Trophoblast cell (in vitro differentiated cells and primary cell): ENCODE measurements around the gene RNU11.
"Not testable (repeated sequence)": the region's sequence is repeated elsewhere in the genome, so short reads cannot be mapped to it uniquely, and the experiment has no call there.

ENCODE experiments used
- DNase-seq, 2 donors: peaks; one replicate each; pipeline ENCODE4 v3.0.0-alpha.2; 2016
- H2AFZ ChIP-seq: 2 replicates; pipeline ENCODE4 v1.6.1; 2013; ENCODE audit warnings: low read length, moderate library complexity, mild to moderate bottlenecking; ENCODE audit not compliant: insufficient read depth, poor library complexity
- H2AK5ac ChIP-seq: 2 replicates; pipeline ENCODE4 v1.6.1; 2013; ENCODE audit warnings: mild to moderate bottlenecking, low read length
- H2BK120ac ChIP-seq: 2 replicates; pipeline ENCODE4 v1.6.1; 2013; ENCODE audit warnings: low read length, mild to moderate bottlenecking, moderate library complexity; ENCODE audit not compliant: insufficient read depth, poor library complexity
- H2BK12ac ChIP-seq: 2 replicates; pipeline ENCODE4 v1.6.1; 2013; ENCODE audit warnings: mild to moderate bottlenecking, low read length, moderate library complexity
- H2BK5ac ChIP-seq: 2 replicates; pipeline ENCODE4 v1.6.1; 2013; ENCODE audit warnings: low read length, low read depth, moderate library complexity, mild to moderate bottlenecking; ENCODE audit not compliant: poor library complexity
- H3K14ac ChIP-seq: 2 replicates; pipeline ENCODE4 v1.6.1; 2013; ENCODE audit warnings: mild to moderate bottlenecking, low read length
- H3K18ac ChIP-seq: 2 replicates; pipeline ENCODE4 v1.6.1; 2013; ENCODE audit warnings: mild to moderate bottlenecking, low read length
- H3K23ac ChIP-seq: 2 replicates; pipeline ENCODE4 v1.6.1; 2013; ENCODE audit warnings: low read length
- H3K27ac ChIP-seq: 2 replicates; pipeline ENCODE4 v1.5.1; 2013; ENCODE audit warnings: low read depth, mild to moderate bottlenecking, inconsistent platforms, low read length, moderate library complexity
- H3K27me3 ChIP-seq: 2 replicates; pipeline ENCODE4 v1.6.1; 2013; ENCODE audit warnings: inconsistent platforms, mild to moderate bottlenecking, low read length, moderate library complexity; ENCODE audit not compliant: insufficient read depth
- H3K36me3 ChIP-seq, 2 experiments: 1 replicate in 1 of 2; 2 replicates in 1 of 2; pipeline ENCODE4 v1.6.1; 2013; ENCODE audit warnings: low read length in 2 of 2, mild to moderate bottlenecking in 2 of 2, moderate library complexity in 1 of 2; ENCODE audit not compliant: insufficient read depth in 2 of 2, control insufficient read depth in 1 of 2
- H3K4ac ChIP-seq: 2 replicates; pipeline ENCODE4 v1.6.1; 2013; ENCODE audit warnings: low read depth, mild to moderate bottlenecking, low read length, moderate library complexity
- H3K4me1 ChIP-seq, 2 experiments: 1 replicate in 1 of 2; 2 replicates in 1 of 2; pipeline ENCODE4 v1.6.1; 2013; ENCODE audit warnings: low read length in 2 of 2, mild to moderate bottlenecking in 2 of 2, moderate library complexity in 1 of 2; ENCODE audit not compliant: insufficient read depth in 2 of 2, control insufficient read depth in 1 of 2
- H3K4me2 ChIP-seq: 2 replicates; pipeline ENCODE4 v1.6.1; 2013; ENCODE audit warnings: inconsistent platforms, mild to moderate bottlenecking, low read length, moderate library complexity
- H3K4me3 ChIP-seq: 2 replicates; pipeline ENCODE4 v1.5.1; 2013; ENCODE audit warnings: mild to moderate bottlenecking, low read depth, low read length, inconsistent platforms
- H3K79me1 ChIP-seq: one replicate; pipeline ENCODE4 v1.6.1; 2013; ENCODE audit warnings: low read length
- H3K79me2 ChIP-seq: 2 replicates; pipeline ENCODE4 v1.6.1; 2013; ENCODE audit warnings: low read length, mild to moderate bottlenecking; ENCODE audit not compliant: control insufficient read depth, insufficient read depth, poor library complexity
- H3K9ac ChIP-seq: 2 replicates; pipeline ENCODE4 v1.6.1; 2013; ENCODE audit warnings: mild to moderate bottlenecking, low read length
- H3K9me3 ChIP-seq: 2 replicates; pipeline ENCODE4 v1.6.1; 2013; ENCODE audit warnings: low read depth, mild to moderate bottlenecking, control low read depth, inconsistent platforms, low read length; ENCODE audit not compliant: insufficient read depth
- H4K12ac ChIP-seq: 2 replicates; pipeline ENCODE4 v1.6.1; 2013; ENCODE audit warnings: low read depth, mild to moderate bottlenecking, low read length, moderate library complexity
- H4K8ac ChIP-seq: 2 replicates; pipeline ENCODE4 v1.6.1; 2013; ENCODE audit warnings: low read depth, mild to moderate bottlenecking, low read length, moderate library complexity
- H4K91ac ChIP-seq: one replicate; pipeline ENCODE4 v1.6.1; 2013; ENCODE audit warnings: low read depth, mild to moderate bottlenecking, low read length, moderate library complexity
- WGBS: extraction: QIAGEN DNeasy Blood & Tissue Kit; methylation state at CpG from one replicate; pipeline ENCODE4 v1.1.7; 2013; ENCODE audit warnings: missing lambda C conversion rate; ENCODE audit not compliant: insufficient read length, insufficient coverage; ENCODE audit errors: extremely low coverage; 5-methylcytosine and 5-hydroxymethylcytosine counted together

The RNU11 gene

GRCh38 chr1:28644494-28644893 lies 3.9 kb upstream of the RNU11 start:
- no peak overlapping the region for H3K4me2 ChIP-seq
- H3K18ac ChIP-seq = no peak overlapping the region
- peak overlapping the region; percentile 50 for H4K8ac ChIP-seq
- DNase-seq = no peak
- no peaks in the 10 kb centered on the region for H3K36me3 ChIP-seq
- H2BK12ac ChIP-seq = peak overlapping the region; percentile 66
- H3K79me1 ChIP-seq = peaks cover 16% of the 10 kb centered on the region
- no peak overlapping the region for H3K23ac ChIP-seq
- peaks cover 10% of the 10 kb centered on the region for H3K79me2 ChIP-seq
- H2BK120ac ChIP-seq = no peak overlapping the region
- H3K9me3 ChIP-seq = no peaks in the 10 kb centered on the region
- no peak overlapping the region for H3K14ac ChIP-seq
- H2AFZ ChIP-seq = no peak overlapping the region
- no peak overlapping the region for H3K4me3 ChIP-seq
- no peak overlapping the region for H3K9ac ChIP-seq
- H3K4me1 ChIP-seq = peaks cover 5 to 10% of the 10 kb centered on the region in 2 experiments
- H2BK5ac ChIP-seq = no peak overlapping the region
- H4K91ac ChIP-seq = no peak overlapping the region
- no peaks in the 10 kb centered on the region for H3K27me3 ChIP-seq
- no CpG with 5 or more reads among the region's 3 CpGs for WGBS
- H3K27ac ChIP-seq = no peak overlapping the region
- H2AK5ac ChIP-seq = peak overlapping the region; percentile 61
- no peak overlapping the region for H4K12ac ChIP-seq
- H3K4ac ChIP-seq = no peak overlapping the region

- H3K14ac ChIP-seq, H3K4me2 ChIP-seq, H4K8ac ChIP-seq, H3K18ac ChIP-seq, H3K27me3 ChIP-seq, H3K4me3 ChIP-seq, H2BK12ac ChIP-seq, H3K9me3 ChIP-seq, H4K12ac ChIP-seq, H4K91ac ChIP-seq, H3K9ac ChIP-seq, DNase-seq, H3K36me3 ChIP-seq, H2AK5ac ChIP-seq, H3K23ac ChIP-seq, H3K4ac ChIP-seq, H3K79me2 ChIP-seq, H2BK120ac ChIP-seq: not testable (repeated sequence)
- Histone ChIP-seq H2AFZ (peak overlapping the region; percentile 17), H3K79me1 (peaks cover 16% of the 10 kb centered on the region), H2BK5ac (peak overlapping the region; percentile 42), H3K27ac (peak overlapping the region; percentile 57), H3K4me1 (peaks cover 5 to 10% of the 10 kb centered on the region in 2 experiments)
- no CpG with 5 or more reads among the region's 11 CpGs for WGBS
These were observed 3.0 kb upstream of the RNU11 start for GRCh38 chr1:28645406-28645805.

GRCh38 chr1:28646040-28646439 lies 2.4 kb upstream of the RNU11 start:
- no peak overlapping the region for H4K91ac ChIP-seq
- H2BK12ac ChIP-seq = peak overlapping the region; percentile 59
- H3K4me3 ChIP-seq = no peak overlapping the region
- H3K18ac ChIP-seq = no peak overlapping the region
- H2AK5ac ChIP-seq = no peak overlapping the region
- no peak overlapping the region for H4K12ac ChIP-seq
- H3K36me3 ChIP-seq = no peaks in the 10 kb centered on the region
- no peak overlapping the region for H3K4me2 ChIP-seq
- WGBS = no CpG with 5 or more reads among the region's 1 CpG
- H3K9me3 ChIP-seq = no peaks in the 10 kb centered on the region
- no peaks in the 10 kb centered on the region for H3K27me3 ChIP-seq
- H2BK120ac ChIP-seq = no peak overlapping the region
- H3K79me2 ChIP-seq = peaks cover 10% of the 10 kb centered on the region
- peak overlapping the region; percentile 57 for H3K27ac ChIP-seq
- H4K8ac ChIP-seq = peak overlapping the region; percentile 44
- no peak overlapping the region for H3K14ac ChIP-seq
- H2AFZ ChIP-seq = peak overlapping the region; percentile 17
- peak; percentile 56 to 60 for DNase-seq
- no peak overlapping the region for H3K23ac ChIP-seq
- peaks cover 16% of the 10 kb centered on the region for H3K79me1 ChIP-seq
- H3K4me1 ChIP-seq = peaks cover 5 to 10% of the 10 kb centered on the region in 2 experiments
- peak overlapping the region; percentile 42 for H2BK5ac ChIP-seq
- H3K9ac ChIP-seq = no peak overlapping the region
- no peak overlapping the region for H3K4ac ChIP-seq

GRCh38 chr1:28648008-28648473 lies 359 bp upstream of the RNU11 start:
- no peak overlapping the region for H2BK12ac ChIP-seq
- H3K23ac ChIP-seq = no peak overlapping the region
- H4K12ac ChIP-seq = peak overlapping the region; percentile 89
- H3K4me3 ChIP-seq = peak overlapping the region; percentile 49
- H4K8ac ChIP-seq = peak overlapping the region; percentile 89
- peak; percentile 90 to 94 for DNase-seq
- no peaks in the 10 kb centered on the region for H3K9me3 ChIP-seq
- H3K27me3 ChIP-seq = no peaks in the 10 kb centered on the region
- peak overlapping the region; percentile 56 for H2BK120ac ChIP-seq
- H3K36me3 ChIP-seq = no peaks in the 10 kb centered on the region
- peak overlapping the region; percentile 81 for H3K14ac ChIP-seq
- H3K79me1 ChIP-seq = peaks cover 7% of the 10 kb centered on the region
- H2AK5ac ChIP-seq = no peak overlapping the region
- peaks cover 5 to 8% of the 10 kb centered on the region in 2 experiments for H3K4me1 ChIP-seq
- H3K4me2 ChIP-seq = peak overlapping the region; percentile 87
- H3K18ac ChIP-seq = peak overlapping the region; percentile 83
- peak overlapping the region; percentile 90 for H3K27ac ChIP-seq
- peak overlapping the region; percentile 93 for H2AFZ ChIP-seq
- peak overlapping the region; percentile 85 for H3K9ac ChIP-seq
- H4K91ac ChIP-seq = peak overlapping the region; percentile 85
- H3K4ac ChIP-seq = peak overlapping the region; percentile 93
- peak overlapping the region; percentile 83 for H2BK5ac ChIP-seq
- H3K79me2 ChIP-seq = peaks cover 2% of the 10 kb centered on the region
- WGBS = no CpG with 5 or more reads among the region's 18 CpGs
